GM12801 (cell line): Measurements from ENCODE around the gene TAS2R19.

Experiments used
- CTCF ChIP-seq: IDR thresholded peaks from one replicate; pipeline ENCODE4 v1.5.1; 2011; ENCODE audit warnings: control low read depth; ENCODE audit not compliant: insufficient read length; ENCODE audit errors: extremely low read depth

Gene TAS2R19

GRCh38 chr12:11015775-11016430, 6.5 kb downstream of the TAS2R19 start:
- TF ChIP-seq CTCF, result no peak

- TF ChIP-seq CTCF, result no peak
Observed at GRCh38 chr12:11014234-11014633, 8.2 kb downstream of the TAS2R19 start.

- TF ChIP-seq CTCF, result no peak
Observed at GRCh38 chr12:11007608-11008007, 14.8 kb downstream of the TAS2R19 start.

- no peak for TF ChIP-seq CTCF
Observed at GRCh38 chr12:10998204-10998603, 24.2 kb downstream of the TAS2R19 start, which contains the start of gene TAS2R20. Gene TAS2R20, minus strand, starts transcription at chr12:10998304. Its CDS starts 429 bp downstream, at chr12:10997875.

- TF ChIP-seq CTCF, result no peak
Observed at GRCh38 chr12:10994307-10994706, 28.1 kb downstream of the TAS2R19 start.

- TF ChIP-seq CTCF, result no peak
Observed at GRCh38 chr12:10989107-10989506, 33.3 kb downstream of the TAS2R19 start.

- no peak for TF ChIP-seq CTCF
Observed at GRCh38 chr12:10986812-10987211, 35.6 kb downstream of the TAS2R19 start, which contains the start of gene TAS2R50. Gene TAS2R50, minus strand, starts transcription at chr12:10986912. Its CDS starts 52 bp downstream, at chr12:10986860.
